GM06990 (cell line): ENCODE measurements around the gene GPC4.

ENCODE experiments used
- DNase-seq: peaks from one replicate; pipeline ENCODE4 v3.0.0-alpha.2; 2011; ENCODE audit not compliant: insufficient read length; ENCODE audit errors: extremely low read depth
- H3K27me3 ChIP-seq: replicated peaks from 2 replicates; pipeline ENCODE4 v1.6.0; 2011; ENCODE audit warnings: low read length; ENCODE audit not compliant: control insufficient read depth, insufficient read depth
- H3K36me3 ChIP-seq: 2 replicates; pipeline ENCODE4 v1.5.1; 2011; ENCODE audit warnings: low read length; ENCODE audit not compliant: control insufficient read depth, insufficient read depth
- H3K4me3 ChIP-seq: replicated peaks from 2 replicates; pipeline ENCODE4 v1.5.1; 2011; ENCODE audit warnings: low read depth, mild to moderate bottlenecking, control low read depth, low read length
- CTCF ChIP-seq: IDR thresholded peaks from 2 replicates; pipeline ENCODE4 v1.5.1; 2011; ENCODE audit warnings: low read length, control low read depth, mild to moderate bottlenecking, inconsistent platforms; ENCODE audit not compliant: insufficient read depth, poor library complexity, severe bottlenecking

The GPC4 gene

GRCh38 chrX:133384454-133384853, 30.8 kb downstream of the GPC4 start:
- Histone ChIP-seq H3K4me3 (no peak overlapping the region), H3K36me3 (no peaks in the 10 kb centered on the region), H3K27me3 (no peaks in the 10 kb centered on the region)
- TF ChIP-seq CTCF, result no peak
- DNase-seq, result no peak

- Histone ChIP-seq H3K27me3 (no peaks in the 10 kb centered on the region), H3K36me3 (no peaks in the 10 kb centered on the region), H3K4me3 (no peak overlapping the region)
- DNase-seq, result no peak
- TF ChIP-seq CTCF, result no peak
Measured at GRCh38 chrX:133380711-133381619, 34.3 kb downstream of the GPC4 start.

GRCh38 chrX:133376422-133376821, 38.9 kb downstream of the GPC4 start:
- H3K36me3 ChIP-seq, result no peaks in the 10 kb centered on the region
- H3K4me3 ChIP-seq, result no peak overlapping the region
- H3K27me3 ChIP-seq, result no peaks in the 10 kb centered on the region
- TF ChIP-seq CTCF, result no peak
- DNase-seq, result no peak

GRCh38 chrX:133375615-133376340, 39.5 kb downstream of the GPC4 start:
- no peaks in the 10 kb centered on the region for H3K27me3 ChIP-seq
- TF ChIP-seq CTCF, result no peak
- H3K36me3 ChIP-seq, result no peaks in the 10 kb centered on the region
- no peak for DNase-seq
- H3K4me3 ChIP-seq, result no peak overlapping the region

- Histone ChIP-seq H3K27me3 (no peaks in the 10 kb centered on the region), H3K4me3 (no peak overlapping the region), H3K36me3 (no peaks in the 10 kb centered on the region)
- TF ChIP-seq CTCF, result no peak
- no peak for DNase-seq
Measured at GRCh38 chrX:133374874-133375387, 40.4 kb downstream of the GPC4 start.
